ENCODE data around the gene FAM185A.
"Not testable (repeated sequence)": the region's sequence is repeated elsewhere in the genome, so short reads cannot be mapped to it uniquely, and the experiment has no call there.

FAM185A gene

GRCh38 chr7:102776217-102776616, 27.4 kb downstream of the FAM185A start:
- not testable (repeated sequence) for DNase-seq

GRCh38 chr7:102778663-102779062, 29.9 kb downstream of the FAM185A start:
- DNase-seq: not testable (repeated sequence)

- not testable (repeated sequence) for DNase-seq
These were observed 32.1 kb downstream of the FAM185A start for GRCh38 chr7:102780926-102781325.

- DNase-seq: not testable (repeated sequence)
These were observed 40.0 kb downstream of the FAM185A start for GRCh38 chr7:102788770-102789169.

GRCh38 chr7:102790364-102791100, 41.7 kb downstream of the FAM185A start:
- not testable (repeated sequence) for DNase-seq

- not testable (repeated sequence) for DNase-seq
These were observed 42.6 kb downstream of the FAM185A start for GRCh38 chr7:102791367-102791766.

- not testable (repeated sequence) for DNase-seq
These were observed 43.0 kb downstream of the FAM185A start for GRCh38 chr7:102791831-102792230.

GRCh38 chr7:102794567-102794966, 45.8 kb downstream of the FAM185A start:
- not testable (repeated sequence) for DNase-seq

- not testable (repeated sequence) for DNase-seq
These were observed 47.3 kb downstream of the FAM185A start for GRCh38 chr7:102795987-102796595.

GRCh38 chr7:102806613-102807012, 57.8 kb downstream of the FAM185A start:
- no peak for DNase-seq

GRCh38 chr7:102810916-102811315, 62.1 kb downstream of the FAM185A start:
- DNase-seq: no peak

GRCh38 chr7:102811942-102812678, 63.3 kb downstream of the FAM185A start:
- no peak for DNase-seq

GRCh38 chr7:102813191-102814024, 64.6 kb downstream of the FAM185A start:
- DNase-seq: no peak

- no peak for DNase-seq
These were observed 65.2 kb downstream of the FAM185A start for GRCh38 chr7:102814025-102814471.

GRCh38 chr7:102817616-102818573, 69.1 kb downstream of the FAM185A start:
- DNase-seq: no peak

- DNase-seq: no peak
These were observed 70.4 kb downstream of the FAM185A start for GRCh38 chr7:102819151-102819550.

- no peak for DNase-seq
These were observed 73.4 kb downstream of the FAM185A start for GRCh38 chr7:102821994-102822747.

GRCh38 chr7:102823390-102824119, 74.8 kb downstream of the FAM185A start:
- no peak for DNase-seq

GRCh38 chr7:102828286-102828685, 79.5 kb downstream of the FAM185A start:
- DNase-seq: no peak
